Thoracic aorta (tissue), 2 donors: ENCODE measurements around the gene MUC5AC. TPM values are rescaled to one million over a fixed set of nuclear protein-coding genes. Genes with fewer than 3 reads are reported as not detected.
"Not testable (repeated sequence)": the region's sequence is repeated elsewhere in the genome, so short reads cannot be mapped to it uniquely, and the experiment has no call there.

ENCODE experiments used
- ATAC-seq: fragments of 150-250 bp; one replicate; pipeline ENCODE4 v1.8.0; 2017; ENCODE audit warnings: low read depth; ENCODE audit not compliant: insufficient number of reproducible peaks, low FRiP score
- DNase-seq: peaks from one replicate; pipeline ENCODE4 v3.0.0-alpha.2; 2020; ENCODE audit warnings: low spot score
- H3K27ac ChIP-seq, 2 donors: fragments of 200-600 bp; sonication (generic); 1 replicate in 1 of 2; 2 replicates in 1 of 2; pipeline ENCODE4 v1.5.1; 2016; ENCODE audit warnings: mild to moderate bottlenecking in 2 of 2, moderate library complexity in 2 of 2
- H3K27me3 ChIP-seq: fragments of 200-600 bp; sonication (generic); replicated peaks from 2 replicates; pipeline ENCODE4 v1.6.0; 2016; ENCODE audit warnings: mild to moderate bottlenecking; ENCODE audit not compliant: insufficient read depth
- H3K36me3 ChIP-seq: fragments of 200-600 bp; sonication (generic); one replicate; pipeline ENCODE4 v1.5.1; 2016
- H3K4me1 ChIP-seq, 2 donors: fragments of 200-600 bp; sonication (generic); 1 replicate in 1 of 2; 2 replicates in 1 of 2; pipeline versions ENCODE4 v1.5.1 to v1.6.0; 2016; ENCODE audit warnings: low read depth in 2 of 2, mild to moderate bottlenecking in 1 of 2; ENCODE audit not compliant: control insufficient read depth in 1 of 2
- H3K4me3 ChIP-seq: fragments of 200-600 bp; sonication (generic); 2 replicates; pipeline ENCODE4 v1.5.1; 2016; ENCODE audit warnings: mild to moderate bottlenecking
- H3K9me3 ChIP-seq: fragments of 200-600 bp; sonication (generic); 2 replicates; pipeline ENCODE4 v1.5.1; 2016
- total RNA-seq, 2 donors: library from RNA; depleted of rRNA; stranded (reverse); fragments of >200 nt; gene quantifications; one replicate each; pipeline versions ENCODE4 v1.1.0 to v1.2.3, GENCODE V29; 2016
- TF ChIP-seq, protein P1 (sequence below): fragments of 200-600 bp; sonication (generic); IDR thresholded peaks from one replicate; pipeline ENCODE4 v1.5.1; 2019; ENCODE audit warnings: antibody characterized with exemption

MUC5AC gene
- total RNA-seq, 2 donors from 2014 or later: 45.9 TPM; not detected in 1

GRCh38 chr11:1111545-1112212 lies 46.1 kb upstream of the MUC5AC start:
- no peak for DNase-seq

GRCh38 chr11:1112351-1113191 lies 45.2 kb upstream of the MUC5AC start:
- Histone ChIP-seq H3K4me3 (no peak overlapping the region), H3K4me1 (no peaks in the 10 kb centered on the region), H3K36me3 (no peaks in the 10 kb centered on the region), H3K9me3 (no peaks in the 10 kb centered on the region), H3K27ac (no peak overlapping the region), H3K27me3 (no peaks in the 10 kb centered on the region)
- DNase-seq (no peak), ATAC-seq (no peak)
- TF ChIP-seq, protein P1, sequence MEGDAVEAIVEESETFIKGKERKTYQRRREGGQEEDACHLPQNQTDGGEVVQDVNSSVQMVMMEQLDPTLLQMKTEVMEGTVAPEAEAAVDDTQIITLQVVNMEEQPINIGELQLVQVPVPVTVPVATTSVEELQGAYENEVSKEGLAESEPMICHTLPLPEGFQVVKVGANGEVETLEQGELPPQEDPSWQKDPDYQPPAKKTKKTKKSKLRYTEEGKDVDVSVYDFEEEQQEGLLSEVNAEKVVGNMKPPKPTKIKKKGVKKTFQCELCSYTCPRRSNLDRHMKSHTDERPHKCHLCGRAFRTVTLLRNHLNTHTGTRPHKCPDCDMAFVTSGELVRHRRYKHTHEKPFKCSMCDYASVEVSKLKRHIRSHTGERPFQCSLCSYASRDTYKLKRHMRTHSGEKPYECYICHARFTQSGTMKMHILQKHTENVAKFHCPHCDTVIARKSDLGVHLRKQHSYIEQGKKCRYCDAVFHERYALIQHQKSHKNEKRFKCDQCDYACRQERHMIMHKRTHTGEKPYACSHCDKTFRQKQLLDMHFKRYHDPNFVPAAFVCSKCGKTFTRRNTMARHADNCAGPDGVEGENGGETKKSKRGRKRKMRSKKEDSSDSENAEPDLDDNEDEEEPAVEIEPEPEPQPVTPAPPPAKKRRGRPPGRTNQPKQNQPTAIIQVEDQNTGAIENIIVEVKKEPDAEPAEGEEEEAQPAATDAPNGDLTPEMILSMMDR: no peak

More at GRCh38 chr11:1111545-1112212, 46.1 kb upstream of the MUC5AC start:
- Histone ChIP-seq H3K36me3 (no peaks in the 10 kb centered on the region), H3K9me3 (no peaks in the 10 kb centered on the region), H3K27ac (no peak overlapping the region), H3K4me3 (no peak overlapping the region), H3K4me1 (no peaks in the 10 kb centered on the region), H3K27me3 (no peaks in the 10 kb centered on the region)
- TF ChIP-seq, protein P1: no peak
- ATAC-seq: no peak

- DNase-seq (no peak), ATAC-seq (no peak)
- no peaks in the 10 kb centered on the region for H3K4me1 ChIP-seq
- no peaks in the 10 kb centered on the region for H3K9me3 ChIP-seq
- no peak overlapping the region for H3K27ac ChIP-seq
- no peaks in the 10 kb centered on the region for H3K27me3 ChIP-seq
- no peaks in the 10 kb centered on the region for H3K36me3 ChIP-seq
- H3K4me3 ChIP-seq: no peak overlapping the region
- TF ChIP-seq, protein P1: no peak
These were observed 44.1 kb upstream of the MUC5AC start for GRCh38 chr11:1113405-1114201.

- not testable (repeated sequence) for ATAC-seq, H3K36me3 ChIP-seq, H3K27ac ChIP-seq, DNase-seq, H3K4me1 ChIP-seq, H3K27me3 ChIP-seq, H3K9me3 ChIP-seq, H3K4me3 ChIP-seq
These were observed 42.5 kb upstream of the MUC5AC start for GRCh38 chr11:1115292-1115691.

GRCh38 chr11:1116104-1116503 lies 41.6 kb upstream of the MUC5AC start:
- H3K4me1 ChIP-seq: no peaks in the 10 kb centered on the region
- ATAC-seq: no peak
- no peaks in the 10 kb centered on the region for H3K9me3 ChIP-seq
- no peak overlapping the region for H3K27ac ChIP-seq
- H3K27me3 ChIP-seq: peaks cover 3% of the 10 kb centered on the region
- no peaks in the 10 kb centered on the region for H3K36me3 ChIP-seq
- DNase-seq: no peak
- TF ChIP-seq, protein P1: no peak
- H3K4me3 ChIP-seq: no peak overlapping the region
